DOHH2 (cell line): ENCODE results near the gene PDE6D.

Experiments used
- H3F3A ChIP-seq: fragments of 200-600 bp; sonication (generic), shearing (Covaris generic); 2 replicates; pipeline ENCODE4 v1.6.0; 2016; ENCODE audit warnings: antibody characterized with exemption, mild to moderate bottlenecking; ENCODE audit not compliant: control insufficient read depth, insufficient read depth
- H3K27ac ChIP-seq: fragments of 200-600 bp; sonication (generic); 2 replicates; pipeline ENCODE4 v1.5.1; 2014; ENCODE audit warnings: low read depth, mild to moderate bottlenecking, low read length, moderate library complexity
- H3K27me3 ChIP-seq: fragments of 200-600 bp; sonication (generic); 2 replicates; pipeline ENCODE4 v1.6.1; 2014; ENCODE audit warnings: mild to moderate bottlenecking, low read length, mixed read lengths; ENCODE audit not compliant: control insufficient read depth
- H3K36me3 ChIP-seq: fragments of 200-600 bp; sonication (generic); 2 replicates; pipeline ENCODE4 v1.6.1; 2014; ENCODE audit warnings: mild to moderate bottlenecking, low read length, moderate library complexity, mixed read lengths; ENCODE audit not compliant: control insufficient read depth
- H3K4me1 ChIP-seq: fragments of 200-600 bp; sonication (generic); 2 replicates; pipeline ENCODE4 v1.6.1; 2014; ENCODE audit warnings: mild to moderate bottlenecking, low read length, mixed read lengths; ENCODE audit not compliant: control insufficient read depth
- H3K4me2 ChIP-seq: fragments of 200-600 bp; sonication (generic); 2 replicates; pipeline ENCODE4 v1.6.0; 2014; ENCODE audit warnings: mild to moderate bottlenecking, low read length, moderate library complexity
- H3K4me3 ChIP-seq: fragments of 200-600 bp; sonication (generic); 2 replicates; pipeline ENCODE4 v1.5.1; 2014; ENCODE audit warnings: mild to moderate bottlenecking, low read length, mixed read lengths
- H3K79me2 ChIP-seq: fragments of 200-600 bp; sonication (generic); 2 replicates; pipeline ENCODE4 v1.6.1; 2014; ENCODE audit warnings: mild to moderate bottlenecking, low read length, mixed read lengths; ENCODE audit not compliant: control insufficient read depth
- H3K9me2 ChIP-seq: fragments of 200-600 bp; sonication (generic); replicated peaks from 2 replicates; pipeline ENCODE4 v1.6.1; 2014; ENCODE audit warnings: mild to moderate bottlenecking, low read length, mixed read lengths; ENCODE audit not compliant: control insufficient read depth
- H3K9me3 ChIP-seq: fragments of 200-600 bp; sonication (generic); 2 replicates; pipeline ENCODE4 v1.6.1; 2014; ENCODE audit warnings: antibody characterized with exemption, low read length, mixed read lengths; ENCODE audit not compliant: control insufficient read depth, insufficient read depth
- H4K20me1 ChIP-seq: fragments of 200-600 bp; sonication (generic); 2 replicates; pipeline ENCODE4 v1.6.0; 2014; ENCODE audit warnings: low read depth, mild to moderate bottlenecking, antibody characterized with exemption, low read length, moderate library complexity; ENCODE audit not compliant: control insufficient read depth, insufficient read depth
- CTCF ChIP-seq: fragments of 200-600 bp; sonication (generic); IDR thresholded peaks from one replicate; pipeline ENCODE4 v1.5.1; 2014; ENCODE audit warnings: antibody characterized with exemption, mild to moderate bottlenecking, low read depth, low read length; ENCODE audit not compliant: poor library complexity, severe bottlenecking
- EZH2phosphoT487 ChIP-seq: fragments of 200-600 bp; sonication (generic); IDR thresholded peaks from 2 replicates; pipeline ENCODE4 v1.6.1; 2017; ENCODE audit warnings: borderline replicate concordance, mild to moderate bottlenecking, antibody characterized with exemption, low read length, moderate library complexity, mixed read lengths

The PDE6D gene

GRCh38 chr2:231715988-231716616 is 65.0 kb downstream of the PDE6D start:
- peaks cover 46% of the 10 kb centered on the region for H3K36me3 ChIP-seq
- peaks cover 69% of the 10 kb centered on the region for H3K4me1 ChIP-seq

GRCh38 chr2:231715499-231715837 is 65.6 kb downstream of the PDE6D start:
- H3F3A ChIP-seq = peaks cover 67% of the 10 kb centered on the region
- no peak overlapping the region for H3K4me2 ChIP-seq
- TF ChIP-seq CTCF (peak; percentile 42), EZH2phosphoT487 (no peak)
- no peaks in the 10 kb centered on the region for H3K27me3 ChIP-seq
- peaks cover 53% of the 10 kb centered on the region for H3K36me3 ChIP-seq
- no peak overlapping the region for H3K4me3 ChIP-seq
- H3K79me2 ChIP-seq = peaks cover 29% of the 10 kb centered on the region
- H3K9me3 ChIP-seq = 0 out of 2 replicates have a peak, but pooled peaks cover 5% of the 10 kb centered on the region
- H3K4me1 ChIP-seq = peaks cover 66% of the 10 kb centered on the region
- peaks cover 14% of the 10 kb centered on the region for H4K20me1 ChIP-seq
- 0 out of 2 replicates have a peak overlapping the region, but pooled peaks have one; percentile 91 for H3K27ac ChIP-seq
- no peaks in the 10 kb centered on the region for H3K9me2 ChIP-seq

More at GRCh38 chr2:231715988-231716616, 65.0 kb downstream of the PDE6D start:
- Histone ChIP-seq H4K20me1 (peaks cover 8% of the 10 kb centered on the region), H3K27me3 (no peaks in the 10 kb centered on the region), H3K79me2 (peaks cover 23% of the 10 kb centered on the region), H3K9me3 (0 out of 2 replicates have a peak, but pooled peaks cover 5% of the 10 kb centered on the region), H3K9me2 (no peaks in the 10 kb centered on the region), H3K4me3 (no peak overlapping the region), H3F3A (peaks cover 61% of the 10 kb centered on the region), H3K4me2 (0 out of 2 replicates have a peak overlapping the region, but pooled peaks have one; percentile 96), H3K27ac (peak overlapping the region; percentile 91)
- TF ChIP-seq CTCF (no peak), EZH2phosphoT487 (no peak)

GRCh38 chr2:231714639-231715498 is 66.2 kb downstream of the PDE6D start:
- TF ChIP-seq EZH2phosphoT487 (no peak), CTCF (peak; percentile 95)
- Histone ChIP-seq H3K36me3 (peaks cover 58% of the 10 kb centered on the region), H3K9me3 (0 out of 2 replicates have a peak, but pooled peaks cover 5% of the 10 kb centered on the region), H3K9me2 (no peaks in the 10 kb centered on the region), H3K4me2 (no peak overlapping the region), H3K27me3 (no peaks in the 10 kb centered on the region), H3F3A (peaks cover 66% of the 10 kb centered on the region), H3K4me3 (no peak overlapping the region), H3K27ac (peak overlapping the region; percentile 52), H3K79me2 (peaks cover 35% of the 10 kb centered on the region), H3K4me1 (peaks cover 60% of the 10 kb centered on the region), H4K20me1 (peaks cover 14% of the 10 kb centered on the region)
